Lower leg skin (tissue), 3 donors: ENCODE data around the gene KRTAP4-11.

ENCODE experiments used
- CTCF ChIP-seq, 3 donors: fragments of 450-650 bp; IDR thresholded peaks; one replicate each; pipeline ENCODE4 v1.5.1; 2016; ENCODE audit warnings: antibody characterized with exemption in 3 of 3, mild to moderate bottlenecking in 3 of 3, moderate library complexity in 2 of 3
- POLR2A ChIP-seq, 2 donors: fragments of 450-650 bp; IDR thresholded peaks; one replicate each; pipeline ENCODE4 v1.6.1; 2016 to 2017; ENCODE audit warnings: antibody characterized with exemption in 2 of 2, mild to moderate bottlenecking in 1 of 2, moderate library complexity in 1 of 2

DNA sequence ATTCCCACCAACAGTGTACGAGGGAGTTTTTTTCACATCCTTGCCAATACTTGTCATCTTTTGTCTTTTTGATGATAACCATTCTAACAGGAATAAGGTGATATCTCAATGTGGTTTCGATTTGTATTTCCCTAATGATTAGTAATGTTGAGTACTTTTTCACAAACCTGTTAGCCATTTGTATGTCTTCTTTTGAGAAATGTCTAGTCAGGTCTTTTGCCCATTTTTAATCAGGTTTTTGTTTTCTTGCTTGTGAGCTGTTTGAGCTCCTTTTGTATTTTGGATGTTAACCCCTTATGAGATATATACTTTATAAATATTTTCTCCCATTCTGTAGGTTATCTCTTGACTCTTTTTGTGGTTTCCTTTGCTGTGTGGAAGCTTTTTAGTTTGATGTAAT, 33.4 kb upstream of the KRTAP4-11 start:
- TF ChIP-seq CTCF (IDR thresholded peaks at IDR 0.05) (no peak), POLR2A (IDR thresholded peaks at IDR 0.05) (no peak)
